NCI-H187 treated with DMSO at 0.1 percent for 48 hours (cell line): Measurements from ENCODE around the gene CELF2.

Experiments used
- DNase-seq: peaks from one replicate; lab custom pipeline; 2025; lab: John Stamatoyannopoulos, UW

The CELF2 gene

DNA sequence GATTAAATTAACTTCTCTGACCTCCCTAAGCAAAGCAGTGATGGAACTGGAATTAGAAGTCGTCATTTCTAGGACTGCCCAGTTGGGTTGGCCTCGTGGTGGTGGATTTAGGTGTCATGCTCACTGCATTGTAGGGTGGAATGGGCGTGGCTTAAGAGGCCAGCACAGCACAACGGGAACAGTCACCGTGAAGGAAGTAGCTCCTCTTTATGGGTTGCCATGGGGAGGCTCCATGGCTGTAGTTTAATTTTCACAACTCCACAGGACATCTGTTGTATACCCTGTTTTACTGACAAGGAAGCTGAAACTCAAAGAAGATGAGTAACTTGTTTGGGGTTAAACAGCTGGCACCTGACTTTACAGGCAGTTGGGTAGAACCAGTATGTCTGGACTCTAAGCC is 208.3 kb downstream of the CELF2 start:
- no peak for DNase-seq

DNA sequence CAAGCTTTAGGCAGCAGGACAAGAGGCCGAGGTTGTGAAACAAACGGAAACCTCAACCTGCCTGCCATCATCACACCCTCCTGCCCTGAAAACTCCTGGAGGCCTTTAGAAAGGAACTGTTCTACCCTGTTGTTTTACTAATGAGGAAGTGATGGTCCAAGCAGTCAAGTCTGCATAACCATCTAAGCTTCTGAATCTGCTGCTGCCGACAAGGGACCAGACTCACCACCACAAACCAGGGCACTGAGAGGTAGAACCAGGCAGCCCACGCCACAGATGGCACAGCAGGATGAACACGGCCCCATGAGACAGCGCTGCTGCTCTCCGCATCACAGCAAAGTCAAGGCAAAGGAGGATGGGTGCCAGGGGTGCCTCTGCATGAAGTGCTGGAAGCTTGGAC is 209.4 kb downstream of the CELF2 start:
- no peak for DNase-seq

DNA sequence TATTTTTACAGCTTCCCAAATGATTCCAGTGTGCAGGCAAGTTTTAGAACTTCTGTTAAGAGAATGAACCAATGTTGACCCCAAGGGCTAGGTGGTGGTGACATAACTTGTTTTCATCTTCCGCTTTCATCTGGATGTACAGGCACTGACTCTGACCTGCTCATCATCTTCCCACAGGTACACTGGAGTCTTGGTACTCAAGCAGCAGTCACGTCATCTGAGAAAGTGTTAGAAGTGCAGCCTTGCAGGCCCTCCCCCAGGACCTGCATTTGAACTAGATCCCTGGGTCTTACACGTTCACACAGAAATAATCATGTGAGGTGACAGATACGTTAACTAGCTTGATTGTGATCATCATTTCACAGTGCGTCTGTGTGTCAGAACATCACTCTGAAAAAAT is 212.2 kb downstream of the CELF2 start:
- DNase-seq, result no peak

DNA sequence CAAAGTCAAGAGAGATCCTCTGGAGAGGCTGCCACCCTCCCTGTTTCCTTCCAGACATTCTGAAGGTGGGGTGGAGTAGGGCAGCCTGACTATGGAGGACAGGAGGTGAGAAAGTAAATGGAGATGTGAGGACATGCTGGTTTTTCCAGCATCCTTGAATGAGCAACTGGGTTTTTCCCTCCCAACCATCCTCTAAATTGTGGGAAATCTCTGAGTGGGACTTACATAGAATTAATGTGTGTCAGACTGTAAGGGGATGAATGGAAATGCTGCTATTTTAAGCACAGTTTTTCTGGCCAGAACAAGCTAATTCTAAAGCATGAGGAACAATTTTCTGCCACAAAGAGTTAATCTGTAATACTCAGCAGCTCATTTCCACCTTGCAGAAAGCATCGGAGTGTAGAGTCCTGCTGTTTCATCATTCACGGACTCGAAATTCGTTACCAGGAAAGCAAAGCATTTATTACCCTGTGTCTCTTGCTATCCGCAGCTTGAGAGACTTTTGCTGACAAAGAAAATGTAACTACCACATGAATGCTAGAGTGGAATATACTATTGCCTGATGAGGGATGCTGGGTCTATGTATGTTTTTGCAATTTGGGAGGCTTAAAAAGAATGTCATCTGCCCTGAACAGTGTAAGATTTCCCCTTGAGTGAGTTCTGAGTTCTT is 213.0 kb downstream of the CELF2 start:
- no peak for DNase-seq

DNA sequence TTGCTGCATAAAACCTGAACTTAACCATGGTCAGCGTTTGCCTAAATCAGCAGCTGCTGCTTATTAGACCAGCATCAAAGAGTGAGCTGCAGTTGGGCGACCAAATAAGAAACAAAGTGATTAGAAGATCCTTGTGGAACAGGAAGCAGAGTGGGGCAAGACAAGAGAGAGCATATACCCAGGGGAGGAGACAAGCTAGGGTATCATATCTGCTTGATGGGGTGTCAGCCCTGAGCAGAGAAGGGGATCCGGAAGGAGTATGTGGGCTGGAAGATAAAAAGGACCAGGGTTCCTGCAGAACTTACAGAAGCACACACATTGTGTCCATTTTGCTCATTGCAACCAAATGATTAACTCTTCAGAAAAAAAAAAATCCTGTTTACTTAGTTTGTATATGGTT is 213.6 kb downstream of the CELF2 start:
- DNase-seq, result no peak

DNA sequence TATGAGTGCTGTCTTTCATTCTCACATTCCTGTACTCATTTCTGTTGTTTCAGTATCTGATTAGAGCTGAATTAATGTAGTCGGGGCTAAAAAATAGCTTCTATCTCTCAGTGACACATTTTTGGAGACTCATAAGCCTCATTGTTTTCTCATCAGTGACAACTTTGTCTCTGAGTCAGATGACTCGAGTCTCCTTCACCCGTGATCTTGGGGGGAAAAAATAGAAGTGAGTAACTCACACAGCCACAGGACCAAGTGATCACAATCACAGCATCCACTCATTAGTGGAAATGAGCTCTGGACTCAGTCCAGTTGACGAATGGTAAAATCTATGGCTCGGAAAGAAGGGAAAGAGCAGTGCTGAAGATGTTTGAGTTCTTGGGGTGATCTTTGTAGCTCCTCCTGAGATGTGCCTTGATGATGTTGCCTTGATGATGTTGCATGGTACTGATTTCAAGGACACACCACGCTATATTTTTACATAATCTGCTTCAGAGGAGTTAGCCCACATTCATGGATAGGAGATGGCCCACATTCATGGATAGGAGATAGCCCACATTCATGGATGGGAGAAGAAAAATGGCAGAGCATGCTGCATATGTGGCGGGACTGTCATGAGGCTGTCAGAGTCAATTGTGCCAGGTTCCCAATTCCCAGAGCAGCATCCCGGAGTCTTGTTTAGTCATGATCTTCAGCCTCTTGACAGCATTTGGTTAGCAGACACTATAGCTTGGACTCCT is 214.7 kb downstream of the CELF2 start:
- no peak for DNase-seq

DNA sequence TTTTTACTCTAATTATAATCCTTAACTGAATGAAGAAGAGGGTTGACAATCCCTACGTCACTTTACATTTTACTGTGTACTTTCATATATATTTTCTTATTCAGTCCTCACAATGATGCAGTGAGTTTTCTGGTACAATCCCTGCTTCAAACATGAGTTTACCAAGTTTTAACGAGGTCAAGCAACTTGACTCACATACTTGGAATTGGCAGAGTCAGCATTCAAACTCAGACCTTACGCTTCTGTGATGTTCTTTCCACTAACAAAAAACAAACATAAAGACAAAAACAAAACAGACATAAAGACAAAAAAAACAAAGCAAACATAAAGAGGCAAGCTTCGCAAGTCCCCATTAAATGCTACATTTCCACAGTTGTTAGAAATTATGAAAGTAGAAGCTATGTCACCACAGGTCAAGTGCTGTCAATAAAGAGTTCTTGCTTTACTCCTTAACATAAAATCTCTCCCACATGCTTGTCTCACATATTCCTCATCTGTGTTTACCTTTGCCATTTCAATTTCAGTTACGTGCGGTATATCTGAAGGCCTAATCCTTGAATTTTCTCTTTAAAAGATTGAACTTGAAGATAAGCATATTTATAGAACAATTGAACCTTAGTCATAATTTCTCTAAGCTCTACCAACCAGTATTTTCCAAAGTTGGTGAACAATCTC is 217.3 kb downstream of the CELF2 start:
- DNase-seq, result no peak

DNA sequence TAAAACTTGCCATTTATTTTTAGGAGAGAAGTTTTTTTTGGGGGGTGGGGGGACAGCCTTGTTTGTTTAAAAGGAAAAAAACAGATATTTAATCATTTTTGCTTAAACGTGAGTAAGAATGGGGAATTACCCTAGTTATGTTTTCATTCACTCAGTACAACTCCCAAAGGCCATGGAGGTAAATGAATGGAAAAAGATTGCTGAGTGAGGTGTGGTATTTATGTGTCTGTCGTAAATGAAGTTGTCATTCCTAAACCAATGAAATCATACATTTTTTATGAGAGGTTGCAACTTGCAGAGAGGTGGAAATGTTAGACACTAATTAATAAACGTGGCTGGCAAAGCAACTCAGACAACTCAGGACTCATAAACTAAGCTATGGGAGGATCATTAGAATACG is 218.1 kb downstream of the CELF2 start:
- no peak for DNase-seq

DNA sequence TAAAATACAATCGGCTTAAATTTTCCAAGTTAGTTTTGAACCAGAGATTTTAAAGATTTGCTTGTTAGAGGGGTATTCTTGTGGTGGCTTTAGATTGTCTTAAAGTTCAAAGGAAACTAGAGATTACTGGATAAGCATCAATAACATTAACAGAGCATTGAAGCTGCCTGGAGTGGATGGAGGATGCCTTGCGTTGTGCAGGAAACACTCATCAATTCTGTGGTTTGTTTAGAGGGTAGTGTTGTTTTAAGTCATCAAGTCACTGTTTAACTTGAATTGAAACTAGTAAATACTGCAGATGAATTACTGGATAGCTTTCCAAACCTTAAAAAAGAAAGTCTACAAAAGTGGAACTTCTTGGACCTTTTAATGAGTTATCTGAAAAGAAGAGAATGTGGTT is 218.6 kb downstream of the CELF2 start:
- no peak for DNase-seq

DNA sequence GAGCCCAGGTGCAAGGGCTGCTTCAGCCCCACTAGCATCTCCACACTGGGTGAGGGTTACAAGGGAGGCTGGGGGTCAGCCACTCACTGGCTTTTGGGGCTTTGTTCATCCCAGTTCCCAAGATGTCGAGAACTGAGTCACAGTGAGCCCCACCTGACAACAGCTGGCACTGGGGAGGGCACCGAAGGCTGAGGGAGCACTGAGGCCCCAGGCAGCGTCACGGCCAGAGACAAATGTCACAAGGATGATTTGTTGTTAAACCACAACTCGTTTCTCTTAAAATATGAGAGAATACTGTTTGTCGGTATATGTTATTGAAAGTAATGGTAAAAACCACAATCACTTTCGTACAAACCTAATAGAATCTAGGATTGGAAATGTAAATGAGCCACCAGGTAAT is 219.9 kb downstream of the CELF2 start:
- DNase-seq, result no peak

DNA sequence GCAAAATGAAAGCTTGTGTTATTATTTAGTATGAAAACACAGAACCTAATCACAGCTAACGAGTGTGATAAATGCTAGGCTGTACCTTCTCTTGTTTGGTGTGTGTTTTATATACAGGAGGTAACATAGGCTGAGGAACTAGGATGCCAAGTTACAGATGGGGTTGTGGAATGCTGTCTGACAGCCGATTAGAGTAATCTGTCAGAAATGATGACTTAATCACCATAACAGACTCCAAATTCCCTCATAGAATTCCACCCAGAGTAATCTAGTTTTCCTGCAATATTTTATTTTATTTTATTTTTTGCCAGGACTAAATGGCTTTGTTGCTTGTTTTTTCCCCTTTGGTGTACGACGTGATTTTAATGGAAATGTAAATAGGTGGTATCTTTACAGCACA is 221.2 kb downstream of the CELF2 start:
- DNase-seq, result no peak

DNA sequence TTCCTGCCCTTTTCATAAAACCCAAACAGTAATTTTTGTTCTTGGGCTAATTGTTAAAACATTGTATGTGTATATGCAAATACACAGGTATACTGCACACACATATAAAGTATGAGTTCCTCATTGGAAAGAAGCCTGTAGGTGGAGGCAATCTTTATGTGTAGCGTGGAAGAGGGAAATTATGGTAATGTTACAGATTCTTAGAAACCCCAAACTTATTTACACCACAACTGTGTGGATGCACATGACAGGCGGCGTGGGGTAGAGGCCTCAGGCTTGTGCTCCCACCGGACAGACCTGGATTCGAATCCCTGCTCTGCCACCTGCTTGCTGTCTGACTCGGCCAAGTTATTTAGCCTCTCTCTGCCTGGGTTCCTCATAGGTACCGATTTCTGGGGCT is 223.0 kb downstream of the CELF2 start:
- DNase-seq, result no peak

DNA sequence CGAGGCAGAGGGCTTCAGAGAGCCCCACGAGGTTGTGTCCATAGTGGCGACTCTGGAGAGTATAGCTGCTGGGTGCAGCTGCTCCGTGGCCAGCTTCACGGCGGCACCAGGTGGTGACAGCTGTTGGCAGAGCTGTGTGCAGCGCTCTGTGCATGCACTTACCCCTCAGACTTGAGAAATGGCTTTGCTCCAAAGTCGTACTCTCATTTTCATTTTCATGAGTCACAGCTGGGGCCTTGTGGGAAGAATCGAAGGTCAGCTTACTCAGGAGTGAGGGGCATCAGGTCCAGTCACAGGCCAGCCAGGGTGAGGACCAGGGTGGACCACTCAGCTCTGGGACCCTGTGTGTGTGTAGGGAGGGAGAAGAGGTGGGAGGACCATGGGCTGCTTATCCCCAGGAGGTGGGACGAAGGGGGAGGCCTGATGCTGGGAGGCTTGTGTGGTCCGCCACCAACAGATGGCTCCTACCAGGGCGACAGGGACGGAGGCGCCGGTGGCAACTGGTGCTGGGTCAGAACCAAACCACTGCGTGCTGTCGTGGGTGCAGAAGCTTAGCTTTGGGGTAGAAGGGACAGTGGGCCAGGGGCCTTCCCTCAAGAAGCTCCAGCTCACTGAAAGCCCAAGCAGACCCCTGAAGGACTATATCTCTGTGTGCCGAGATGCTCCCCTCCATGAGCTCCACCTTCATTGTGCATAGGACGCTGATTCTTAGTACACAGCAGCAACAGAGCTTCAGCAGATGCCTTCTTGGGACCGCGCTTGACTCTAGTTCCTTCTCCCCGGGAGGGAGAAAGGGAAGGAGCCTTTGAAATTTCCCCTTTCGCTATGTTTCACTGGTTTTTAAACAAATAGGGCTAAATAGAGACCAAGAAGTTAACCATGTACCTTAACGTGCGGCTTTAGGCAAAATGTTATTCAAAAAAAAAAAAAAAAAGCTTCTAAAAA is 225.0 kb downstream of the CELF2 start:
- DNase-seq, result no peak

DNA sequence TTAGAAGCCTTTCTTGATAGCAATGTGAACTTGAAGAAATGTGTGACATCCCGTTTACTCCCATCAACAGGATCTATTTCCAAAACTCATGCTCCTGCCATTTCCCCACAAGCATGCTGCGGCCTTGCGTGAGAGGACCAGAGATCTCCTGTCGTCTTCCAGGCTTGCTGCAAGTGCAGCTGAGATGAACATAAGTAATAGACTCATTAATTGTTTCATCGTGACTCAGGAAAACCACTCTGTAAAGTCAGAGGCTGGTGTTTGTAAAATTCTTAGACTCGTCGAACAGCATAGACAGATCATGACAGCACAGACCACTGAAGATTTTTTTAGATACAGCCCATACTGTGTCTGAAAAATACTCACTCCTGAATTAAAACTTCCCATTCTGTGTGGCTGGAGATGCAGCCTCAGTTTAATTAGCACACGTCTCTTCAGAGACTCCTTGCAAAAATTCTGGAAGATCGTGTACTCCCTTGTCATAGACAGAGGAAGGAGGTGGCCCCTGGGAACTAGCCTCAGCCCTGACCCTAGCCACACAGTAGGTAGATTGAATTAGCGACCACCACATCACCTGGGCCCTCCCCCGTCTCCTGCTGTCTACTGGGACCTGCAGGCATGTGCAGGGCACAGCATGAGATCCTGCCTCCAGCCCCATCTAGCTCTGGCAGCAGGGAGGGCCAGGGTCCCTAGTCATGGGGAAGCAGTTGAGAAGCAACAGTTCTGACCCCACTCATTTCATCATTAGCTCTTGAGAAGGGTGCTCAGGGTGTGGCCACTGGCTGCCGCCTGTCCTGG is 226.0 kb downstream of the CELF2 start:
- no peak for DNase-seq

DNA sequence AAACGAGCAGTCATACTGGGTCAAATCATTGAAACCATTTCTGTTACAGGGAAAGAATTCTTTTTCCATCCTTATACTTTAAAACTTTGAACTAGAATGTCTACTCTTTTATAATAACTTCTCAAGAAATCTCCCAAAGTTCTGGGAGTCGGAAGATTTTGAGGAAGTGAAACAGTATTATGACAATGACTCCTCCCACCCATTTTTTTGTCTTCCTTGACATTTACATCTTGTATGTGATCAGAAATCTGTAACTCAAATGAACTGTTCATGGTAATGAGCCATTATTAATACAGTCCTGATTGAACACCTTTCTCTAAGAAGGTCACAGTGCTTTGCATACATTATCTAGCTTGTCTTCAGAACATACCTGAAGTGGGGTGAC is 227.4 kb downstream of the CELF2 start:
- DNase-seq, result no peak

DNA sequence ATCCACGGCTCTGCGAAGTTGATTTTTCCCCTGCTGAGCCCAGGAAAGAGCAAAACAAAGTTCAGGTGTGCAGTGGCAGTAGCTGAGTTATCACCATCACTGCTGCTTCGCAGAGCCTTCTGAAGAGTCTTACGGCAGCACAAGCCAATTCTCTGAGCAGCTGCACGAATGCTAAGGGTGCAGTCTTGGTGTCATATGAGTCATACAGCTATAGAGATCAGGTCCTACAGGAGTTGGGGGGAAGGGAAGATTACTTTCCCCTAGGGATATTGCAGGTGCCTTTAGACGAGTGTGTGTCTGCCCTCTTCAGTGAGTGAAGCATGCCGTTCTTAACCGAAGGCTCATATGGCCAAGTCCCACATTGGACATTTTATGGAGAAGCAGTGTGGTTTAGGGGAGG is 227.8 kb downstream of the CELF2 start:
- peak; percentile 83 for DNase-seq

DNA sequence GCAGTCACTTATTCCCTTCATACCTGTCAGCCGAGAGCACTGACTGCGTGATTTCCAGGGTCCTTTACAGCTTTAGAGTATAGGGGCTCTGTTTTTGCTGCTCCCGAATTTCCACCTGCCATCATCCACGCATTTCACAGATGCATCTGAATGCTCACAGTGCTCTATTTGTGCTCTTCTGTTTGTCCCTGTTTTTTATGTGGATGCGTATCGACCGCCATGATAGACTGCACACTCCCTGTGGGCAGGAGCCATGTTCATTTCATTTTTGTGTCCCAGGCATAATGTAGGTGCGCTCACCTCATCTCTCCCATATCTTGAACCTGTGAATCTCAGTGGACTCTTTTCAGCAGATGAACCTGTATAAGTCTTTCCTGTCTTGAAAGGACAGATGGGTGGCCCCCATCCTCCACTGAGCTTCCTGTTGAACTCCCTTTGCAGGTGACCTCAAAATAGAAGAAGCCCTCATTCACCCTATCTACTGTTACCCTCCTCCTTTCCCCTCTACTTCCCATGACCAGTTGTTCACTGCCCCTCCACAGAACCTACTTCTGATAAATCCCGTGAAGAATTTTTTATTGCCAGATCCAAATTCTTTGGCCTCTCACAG is 228.4 kb downstream of the CELF2 start:
- DNase-seq, result no peak

DNA sequence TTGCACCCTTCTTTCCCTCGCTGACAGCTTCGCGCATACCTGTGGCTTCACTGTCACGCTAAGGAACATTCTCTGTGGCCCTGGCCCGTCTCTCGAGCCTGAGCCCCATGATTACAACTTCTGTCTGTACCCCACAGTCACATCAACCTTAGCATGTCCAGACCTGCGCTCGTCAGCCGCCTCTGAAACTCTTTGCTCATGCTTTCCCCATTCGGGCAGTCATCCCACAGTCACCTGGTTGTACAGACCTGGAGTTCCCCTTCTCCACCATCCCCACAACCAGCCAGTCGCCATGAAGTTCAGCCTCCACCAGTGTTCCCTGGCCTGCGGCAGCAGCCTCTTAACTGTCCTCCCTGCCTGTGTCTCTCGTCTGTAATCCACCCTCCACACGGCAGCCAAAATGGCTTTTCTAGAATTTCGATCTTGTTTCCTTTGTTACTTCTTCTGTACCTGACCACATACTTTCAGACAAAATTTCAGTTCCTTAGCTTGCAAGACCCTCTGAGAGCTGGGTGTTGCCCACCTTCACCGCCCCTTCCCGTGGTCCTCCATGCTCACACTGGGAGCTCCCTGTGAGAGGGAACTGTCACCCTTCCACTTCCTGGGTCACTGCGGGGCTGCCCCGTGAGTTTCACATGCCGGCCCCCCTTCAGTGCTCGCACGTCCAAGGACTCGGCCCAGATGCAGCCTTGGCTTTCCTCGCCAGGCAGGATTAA is 229.2 kb downstream of the CELF2 start:
- DNase-seq, result no peak

DNA sequence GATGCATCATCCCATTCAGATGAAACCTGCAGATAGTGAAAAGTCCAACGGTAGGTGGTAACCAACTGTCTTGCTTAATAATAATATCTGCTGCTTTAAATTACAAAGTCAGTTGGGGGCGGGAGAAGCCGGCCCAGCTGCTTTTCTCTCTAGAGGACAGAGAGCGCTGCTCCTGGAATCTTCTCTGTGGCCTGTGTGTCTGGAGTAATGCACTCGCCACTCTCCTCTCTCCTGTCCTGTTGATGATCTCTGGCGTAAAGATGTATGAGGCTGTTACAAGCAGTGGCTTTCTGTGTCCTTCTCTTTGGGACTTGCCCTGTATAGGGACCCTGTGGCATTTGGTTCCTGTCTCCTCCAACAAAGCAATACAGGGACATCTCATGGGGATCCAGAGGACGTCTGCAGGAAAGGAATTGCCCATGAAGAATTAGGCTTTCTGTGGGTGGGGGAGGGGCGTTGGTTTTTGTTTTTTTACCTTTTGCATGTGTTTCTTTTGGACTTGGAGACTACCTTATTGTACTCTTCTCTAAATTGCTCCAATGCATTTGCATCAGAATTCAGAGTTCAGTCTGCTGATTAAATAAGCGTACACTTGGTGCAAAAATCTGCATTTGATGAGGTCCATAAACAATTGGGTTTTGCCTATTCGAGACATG is 231.6 kb downstream of the CELF2 start:
- DNase-seq, result no peak

DNA sequence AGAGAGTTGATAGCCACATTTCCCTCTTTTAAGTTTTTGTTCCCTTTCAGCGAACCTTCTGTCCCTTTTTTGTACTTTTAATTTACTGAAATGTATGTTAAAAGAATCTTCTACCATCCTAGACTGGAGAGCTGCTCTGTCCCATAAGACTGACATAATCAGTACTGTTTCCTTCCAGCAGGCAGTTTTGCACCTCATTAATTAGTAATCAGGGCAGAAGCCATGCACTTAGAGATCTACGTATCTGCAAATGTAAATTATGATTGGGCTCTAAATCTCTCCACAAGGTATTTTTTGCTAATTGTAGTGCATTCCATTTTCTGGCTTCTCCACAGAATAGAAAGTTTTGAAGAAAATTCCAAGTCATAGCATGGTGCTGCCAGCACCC is 232.1 kb downstream of the CELF2 start:
- no peak for DNase-seq
